Measurements from ENCODE around the gene KCNK13. TPM values are rescaled to one million over a fixed set of nuclear protein-coding genes. Genes with fewer than 3 reads are reported as not detected.

KCNK13 gene
- total RNA-seq, 1 donor from 2014 or later: not detected

DNA sequence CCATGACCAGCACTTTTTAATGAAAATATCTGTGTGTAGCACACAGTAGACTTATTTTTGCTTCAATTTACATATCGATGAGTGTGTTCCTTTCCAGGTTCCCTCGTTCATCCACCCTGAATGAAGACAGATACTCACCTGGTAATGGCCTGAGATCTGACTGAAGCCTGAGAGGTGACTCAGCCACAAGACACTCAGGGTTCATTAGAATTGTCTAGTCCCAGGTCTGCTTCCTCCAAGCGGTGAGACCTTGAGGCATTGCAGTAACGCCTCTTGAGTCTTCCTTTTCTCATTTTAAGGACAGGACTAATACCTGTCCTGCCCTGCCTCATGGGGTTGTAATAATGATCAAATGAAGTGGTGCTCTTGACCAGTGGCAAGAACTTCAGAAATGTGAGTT is 11.5 kb upstream of the KCNK13 start:
- no peak overlapping the region for H3K4me3 Mint-ChIP-seq
- no peak overlapping the region for H3K9ac ChIP-seq
- no peaks in the 10 kb centered on the region for H3K4me1 Mint-ChIP-seq

DNA sequence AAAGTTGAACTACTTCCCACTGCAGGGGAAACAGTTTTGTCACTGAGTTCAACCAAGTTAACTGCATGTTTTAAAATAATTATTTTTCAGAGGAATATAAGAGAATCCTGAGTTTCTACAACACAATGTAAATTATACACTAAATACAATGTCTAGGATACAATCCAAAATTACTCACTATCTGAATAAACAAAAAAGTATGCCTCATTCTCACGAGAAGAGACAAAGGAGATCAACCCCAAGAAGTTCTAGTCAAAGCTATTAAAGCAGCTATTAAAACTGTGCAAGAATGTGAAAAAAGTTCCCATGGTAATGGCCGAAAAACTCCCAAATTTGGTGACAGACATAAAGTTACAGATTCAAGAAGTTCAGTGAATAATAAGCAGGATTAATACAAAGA is 8.8 kb upstream of the KCNK13 start:
- Histone ChIP-seq H3K4me2 (no peak overlapping the region), H3K9ac (no peak overlapping the region), H3K36me3 (no peaks in the 10 kb centered on the region), H3K4me3 (no peak overlapping the region), H3K27ac (no peak overlapping the region), H3K9me3 (ENCODE audit: low read depth) (no peaks in the 10 kb centered on the region), H2AFZ (replicated peaks) (no peak overlapping the region), H4K20me1 (ENCODE audit: low read depth) (no peaks in the 10 kb centered on the region), H3K79me2 (ENCODE audit: low read depth) (no peaks in the 10 kb centered on the region), H3K4me1 (no peaks in the 10 kb centered on the region), H3F3A (ENCODE audit: low read depth) (no peaks in the 10 kb centered on the region), H3K27me3 (peaks cover 9% of the 10 kb centered on the region)
- Mint-ChIP-seq H3K36me3 (no peaks in the 10 kb centered on the region), H3K27ac (no peak overlapping the region), H3K9me3 (peaks cover 2% of the 10 kb centered on the region), H3K27me3 (ENCODE audit: insufficient read depth, low read depth) (peaks cover 6% of the 10 kb centered on the region), H3K4me3 (no peak overlapping the region), H3K4me1 (peaks cover 4% of the 10 kb centered on the region)
- DNase-seq (ENCODE audit: low spot score): no peak
- TF ChIP-seq EZH2 (IDR thresholded peaks at IDR 0.05) (no peak), EZH2phosphoT487 (IDR thresholded peaks at IDR 0.05) (no peak)
- TF ChIP-seq, protein P1, sequence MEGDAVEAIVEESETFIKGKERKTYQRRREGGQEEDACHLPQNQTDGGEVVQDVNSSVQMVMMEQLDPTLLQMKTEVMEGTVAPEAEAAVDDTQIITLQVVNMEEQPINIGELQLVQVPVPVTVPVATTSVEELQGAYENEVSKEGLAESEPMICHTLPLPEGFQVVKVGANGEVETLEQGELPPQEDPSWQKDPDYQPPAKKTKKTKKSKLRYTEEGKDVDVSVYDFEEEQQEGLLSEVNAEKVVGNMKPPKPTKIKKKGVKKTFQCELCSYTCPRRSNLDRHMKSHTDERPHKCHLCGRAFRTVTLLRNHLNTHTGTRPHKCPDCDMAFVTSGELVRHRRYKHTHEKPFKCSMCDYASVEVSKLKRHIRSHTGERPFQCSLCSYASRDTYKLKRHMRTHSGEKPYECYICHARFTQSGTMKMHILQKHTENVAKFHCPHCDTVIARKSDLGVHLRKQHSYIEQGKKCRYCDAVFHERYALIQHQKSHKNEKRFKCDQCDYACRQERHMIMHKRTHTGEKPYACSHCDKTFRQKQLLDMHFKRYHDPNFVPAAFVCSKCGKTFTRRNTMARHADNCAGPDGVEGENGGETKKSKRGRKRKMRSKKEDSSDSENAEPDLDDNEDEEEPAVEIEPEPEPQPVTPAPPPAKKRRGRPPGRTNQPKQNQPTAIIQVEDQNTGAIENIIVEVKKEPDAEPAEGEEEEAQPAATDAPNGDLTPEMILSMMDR (IDR thresholded peaks at IDR 0.05): no peak

More for the DNA sequence above, 11.5 kb upstream of the KCNK13 start:
- Mint-ChIP-seq H3K27me3 (ENCODE audit: insufficient read depth, low read depth) (peaks cover 5% of the 10 kb centered on the region), H3K27ac (no peak overlapping the region), H3K36me3 (no peaks in the 10 kb centered on the region), H3K9me3 (no peaks in the 10 kb centered on the region)
- no peaks in the 10 kb centered on the region for H3K36me3 ChIP-seq
- no peaks in the 10 kb centered on the region for H3F3A ChIP-seq (ENCODE audit: low read depth)
- no peak overlapping the region for H3K4me3 ChIP-seq
- H3K9me3 ChIP-seq (ENCODE audit: low read depth): no peaks in the 10 kb centered on the region
- TF ChIP-seq EZH2 (IDR thresholded peaks at IDR 0.05) (no peak), EZH2phosphoT487 (IDR thresholded peaks at IDR 0.05) (no peak)
- TF ChIP-seq, protein P1 (IDR thresholded peaks at IDR 0.05): no peak
- H3K27ac ChIP-seq: no peak overlapping the region
- H2AFZ ChIP-seq (replicated peaks): no peak overlapping the region
- no peak for DNase-seq (ENCODE audit: low spot score)
- no peaks in the 10 kb centered on the region for H4K20me1 ChIP-seq (ENCODE audit: low read depth)
- H3K27me3 ChIP-seq: peaks cover 5% of the 10 kb centered on the region
- no peaks in the 10 kb centered on the region for H3K4me1 ChIP-seq
- H3K79me2 ChIP-seq (ENCODE audit: low read depth): no peaks in the 10 kb centered on the region
- H3K4me2 ChIP-seq: no peak overlapping the region

DNA sequence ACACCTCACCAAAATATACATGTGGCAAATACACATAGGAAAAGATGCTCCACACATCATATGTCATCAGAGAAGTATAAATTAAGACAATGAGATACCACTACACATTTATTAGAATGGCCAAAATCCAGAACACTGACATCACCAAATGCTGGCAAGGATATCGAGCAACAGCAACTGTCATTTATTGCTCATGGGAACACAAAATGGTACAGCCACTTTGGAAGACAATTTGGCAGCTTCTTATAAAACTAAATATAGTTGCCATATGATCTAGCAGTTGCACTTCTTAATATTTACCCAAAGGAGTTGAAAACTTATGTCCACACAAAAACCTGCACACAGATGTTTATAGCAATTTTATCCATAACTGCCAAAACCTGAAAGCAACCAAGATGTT is 7.0 kb upstream of the KCNK13 start:
- no peak overlapping the region for H3K4me2 ChIP-seq
- no peaks in the 10 kb centered on the region for H4K20me1 ChIP-seq (ENCODE audit: low read depth)
- H3K36me3 ChIP-seq: no peaks in the 10 kb centered on the region
- H3K4me3 Mint-ChIP-seq: no peak overlapping the region
- H3K79me2 ChIP-seq (ENCODE audit: low read depth): no peaks in the 10 kb centered on the region
- no peak overlapping the region for H2AFZ ChIP-seq (replicated peaks)
- H3K9ac ChIP-seq: no peak overlapping the region
- H3K4me1 ChIP-seq: no peaks in the 10 kb centered on the region
- H3K9me3 Mint-ChIP-seq: peaks cover 13% of the 10 kb centered on the region
- H3K27ac ChIP-seq: no peak overlapping the region
- H3K27me3 ChIP-seq: peaks cover 26% of the 10 kb centered on the region
- no peaks in the 10 kb centered on the region for H3K36me3 Mint-ChIP-seq
- DNase-seq (ENCODE audit: low spot score): no peak
- H3F3A ChIP-seq (ENCODE audit: low read depth): no peaks in the 10 kb centered on the region
- peaks cover 8% of the 10 kb centered on the region for H3K4me1 Mint-ChIP-seq
- no peak overlapping the region for H3K4me3 ChIP-seq
- peaks cover 18% of the 10 kb centered on the region for H3K27me3 Mint-ChIP-seq (ENCODE audit: insufficient read depth, low read depth)
- TF ChIP-seq EZH2 (IDR thresholded peaks at IDR 0.05): no peak
- TF ChIP-seq EZH2phosphoT487 (IDR thresholded peaks at IDR 0.05): no peak
- TF ChIP-seq, protein P1 (IDR thresholded peaks at IDR 0.05): no peak
- H3K27ac Mint-ChIP-seq: no peak overlapping the region
- no peaks in the 10 kb centered on the region for H3K9me3 ChIP-seq (ENCODE audit: low read depth)
